ENCODE data around the gene FCRLB. TPM values are rescaled to one million over a fixed set of nuclear protein-coding genes. Genes with fewer than 3 reads are reported as not detected.

The FCRLB gene
- total and polyA plus RNA-seq, 9 of the 15 experiments (the other 6 are each of a cell fraction or from before 2014, with no cell fraction given) = 0.20 to 4.6 (median 1.3) TPM

- Histone ChIP-seq H3K79me2 (ENCODE audit: control insufficient read depth, insufficient read depth, low read length) (peaks cover 24% of the 10 kb centered on the region), H3K27ac (ENCODE audit: extremely low read depth, low read depth, low read length) (peak overlapping the region; percentile 92), H3K4me2 (ENCODE audit: insufficient read depth, low read length) (peak overlapping the region; percentile 80), H3K27me3 (ENCODE audit: control insufficient read depth in 2 of 2, insufficient read depth in 2 of 2, low read length in 2 of 2) (no peaks in the 10 kb centered on the region), H3K36me3 (ENCODE audit: control insufficient read depth, insufficient read depth, low read length) (no peaks in the 10 kb centered on the region), H3K9me3 (replicated peaks; ENCODE audit: control insufficient read depth, insufficient read depth, low read depth, low read length) (no peaks in the 10 kb centered on the region), H2AFZ (ENCODE audit: low read depth, low read length) (peak overlapping the region; percentile 84), H3K9ac (ENCODE audit: insufficient read depth in 1 of 2, low read depth in 2 of 2, low read length in 2 of 2) (peak overlapping the region; percentile 92 to 98), H3K9me1 (ENCODE audit: control insufficient read depth, insufficient read depth, low read length) (no peaks in the 10 kb centered on the region), H3K4me3 (peak overlapping the region; percentile 74), H3K4me1 (replicated peaks in 1 of 2; ENCODE audit: control insufficient read depth in 2 of 2, insufficient read depth in 2 of 2, low read length in 2 of 2) (peaks cover 31 to 54% of the 10 kb centered on the region in 2 experiments), H4K20me1 (replicated peaks; ENCODE audit: control insufficient read depth, insufficient read depth, low read length) (no peaks in the 10 kb centered on the region)
- peak; percentile 59 for FAIRE-seq
- intact Hi-C loops (cut with micrococcal nuclease) (no loop called here), in situ Hi-C loops (cut with MboI) (no loop called here)
- BruUV-seq (replicated peaks) = TSS peak; percentile 93
- under 1% methylated on average over 38 of the region's 38 CpGs for WGBS (ENCODE audit: insufficient coverage, low coverage, missing lambda C conversion rate)
- ChIA-PET CTCF (ENCODE audit: low intra/inter-chr PET ratio) (no interaction called here), POLR2A (interaction anchor here (0.6 to 2.6 kb wide), 11 partner anchors 11 to 402 kb away, joined by 3 to 19 read pairs (median 3); partner anchors contain the start of genes DUSP12 and FCRLA)
- ATAC-seq = peak; percentile 21
- peak in 1 of 4 experiments; percentile 52 for DNase-seq (ENCODE audit: extremely low read depth in 1 of 4, low spot score in 3 of 4)
- TF ChIP-seq TGIF2 (CRISPR knock-in tag; IDR thresholded peaks at IDR 0.05) (no peak), BRF1 (IDR thresholded peaks at IDR 0.05; ENCODE audit: borderline replicate concordance, extremely low read depth, insufficient read length) (no peak), TOE1 (IDR thresholded peaks at IDR 0.05; ENCODE audit: borderline replicate concordance) (peak; percentile 68; the same call in 1 of the 2 replicates), TOE1 (CRISPR knock-in tag; IDR thresholded peaks at IDR 0.05; ENCODE audit: borderline replicate concordance, low read depth) (no peak), CTBP1 (IDR thresholded peaks at IDR 0.05; ENCODE audit: borderline replicate concordance) (peak; percentile 13; the same call in 1 of the 2 replicates), RERE (CRISPR knock-in tag; IDR thresholded peaks at IDR 0.05; ENCODE audit: borderline replicate concordance) (no peak), PHF21A (IDR thresholded peaks at IDR 0.05; ENCODE audit: borderline replicate concordance, low read depth) (no peak), ZNF707 (CRISPR knock-in tag; conservative IDR thresholded peaks at IDR 0.05) (no peak), ZNF644 (tag; IDR thresholded peaks at IDR 0.05; ENCODE audit: low read depth) (no peak), IFI16 (CRISPR knock-in tag; IDR thresholded peaks at IDR 0.05) (no peak), ZNF75A (CRISPR knock-in tag; IDR thresholded peaks at IDR 0.05) (no peak), ZFP1 (CRISPR knock-in tag; IDR thresholded peaks at IDR 0.05) (no peak), TRIM25 (IDR thresholded peaks at IDR 0.05; ENCODE audit: borderline replicate concordance) (no peak), ZNF551 (CRISPR knock-in tag; IDR thresholded peaks at IDR 0.05) (no peak)
These were observed 6.0 kb downstream of the FCRLB start for GRCh38 chr1:161727256-161727924.

Measured in K562 (cell line).